PFSK-1 (cell line): ENCODE measurements around the gene DUSP28.

Source experiments
- FOXP2 ChIP-seq: optimal IDR thresholded peaks from 2 replicates; pipeline ENCODE3; 2011; ENCODE audit warnings: borderline replicate concordance, control low read depth, inconsistent platforms; ENCODE audit not compliant: insufficient read depth; ENCODE audit errors: extremely low read length, extremely low read depth
- POLR2AphosphoS5 ChIP-seq: IDR thresholded peaks from 2 replicates; pipeline ENCODE4 v1.6.1; 2012; ENCODE audit warnings: low read depth, mild to moderate bottlenecking, control low read depth, low read length, moderate library complexity
- SIN3A ChIP-seq: IDR thresholded peaks from 2 replicates; pipeline ENCODE4 v1.6.1; 2012; ENCODE audit warnings: mild to moderate bottlenecking, low read length, moderate library complexity, borderline replicate concordance; ENCODE audit not compliant: insufficient read depth
- TAF1 ChIP-seq: IDR thresholded peaks from 2 replicates; pipeline ENCODE4 v1.6.1; 2012; ENCODE audit warnings: low read length, control low read depth, borderline replicate concordance; ENCODE audit not compliant: insufficient read depth
- TF ChIP-seq, protein P1 (sequence below), 2 experiments: IDR thresholded peaks; 2 replicates each; pipeline versions ENCODE4 v1.6.1 to v1.8.0; 2011 to 2012; ENCODE audit warnings: low read depth in 2 of 2, low read length in 2 of 2, control low read depth in 1 of 2, inconsistent platforms in 1 of 2, mild to moderate bottlenecking in 1 of 2, moderate library complexity in 1 of 2; ENCODE audit not compliant: insufficient read depth in 1 of 2

DNA sequence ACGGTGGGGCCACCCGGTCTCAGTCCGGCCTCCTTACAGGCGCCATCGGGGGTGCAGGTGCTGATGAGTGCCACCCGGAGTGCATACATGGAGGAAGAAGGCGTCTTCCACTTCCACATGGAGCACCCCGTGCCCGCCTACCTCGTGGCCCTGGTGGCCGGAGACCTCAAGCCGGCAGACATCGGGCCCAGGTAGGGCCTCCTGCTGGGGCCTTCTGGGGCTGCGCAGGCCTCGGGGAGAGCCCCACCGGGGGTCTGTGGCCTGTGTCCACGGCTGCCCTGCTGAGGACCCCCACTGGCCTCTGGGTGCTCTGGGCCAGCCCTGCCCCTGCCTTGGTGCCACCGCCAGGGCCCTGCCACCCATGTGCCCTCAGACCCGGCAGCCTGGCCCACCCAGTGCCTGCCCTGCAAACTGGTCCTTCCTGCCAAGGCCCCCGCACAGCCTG lies 12.9 kb downstream of the DUSP28 start:
- no peak for TF ChIP-seq POLR2AphosphoS5
- TF ChIP-seq SIN3A = no peak
- TF ChIP-seq, protein P1, sequence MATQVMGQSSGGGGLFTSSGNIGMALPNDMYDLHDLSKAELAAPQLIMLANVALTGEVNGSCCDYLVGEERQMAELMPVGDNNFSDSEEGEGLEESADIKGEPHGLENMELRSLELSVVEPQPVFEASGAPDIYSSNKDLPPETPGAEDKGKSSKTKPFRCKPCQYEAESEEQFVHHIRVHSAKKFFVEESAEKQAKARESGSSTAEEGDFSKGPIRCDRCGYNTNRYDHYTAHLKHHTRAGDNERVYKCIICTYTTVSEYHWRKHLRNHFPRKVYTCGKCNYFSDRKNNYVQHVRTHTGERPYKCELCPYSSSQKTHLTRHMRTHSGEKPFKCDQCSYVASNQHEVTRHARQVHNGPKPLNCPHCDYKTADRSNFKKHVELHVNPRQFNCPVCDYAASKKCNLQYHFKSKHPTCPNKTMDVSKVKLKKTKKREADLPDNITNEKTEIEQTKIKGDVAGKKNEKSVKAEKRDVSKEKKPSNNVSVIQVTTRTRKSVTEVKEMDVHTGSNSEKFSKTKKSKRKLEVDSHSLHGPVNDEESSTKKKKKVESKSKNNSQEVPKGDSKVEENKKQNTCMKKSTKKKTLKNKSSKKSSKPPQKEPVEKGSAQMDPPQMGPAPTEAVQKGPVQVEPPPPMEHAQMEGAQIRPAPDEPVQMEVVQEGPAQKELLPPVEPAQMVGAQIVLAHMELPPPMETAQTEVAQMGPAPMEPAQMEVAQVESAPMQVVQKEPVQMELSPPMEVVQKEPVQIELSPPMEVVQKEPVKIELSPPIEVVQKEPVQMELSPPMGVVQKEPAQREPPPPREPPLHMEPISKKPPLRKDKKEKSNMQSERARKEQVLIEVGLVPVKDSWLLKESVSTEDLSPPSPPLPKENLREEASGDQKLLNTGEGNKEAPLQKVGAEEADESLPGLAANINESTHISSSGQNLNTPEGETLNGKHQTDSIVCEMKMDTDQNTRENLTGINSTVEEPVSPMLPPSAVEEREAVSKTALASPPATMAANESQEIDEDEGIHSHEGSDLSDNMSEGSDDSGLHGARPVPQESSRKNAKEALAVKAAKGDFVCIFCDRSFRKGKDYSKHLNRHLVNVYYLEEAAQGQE (IDR thresholded peaks at IDR 0.05; ENCODE audit: insufficient read depth in 1 of 2, low read depth in 2 of 2, low read length in 2 of 2) = no peak
- no peak for TF ChIP-seq TAF1
- no peak for TF ChIP-seq FOXP2
